ENCODE measurements around the gene CHMP2A.

GRCh38 chr19:58584498-58585441 is 29.9 kb upstream of the CHMP2A start:
- no peak for TF ChIP-seq CTCF (IDR thresholded peaks at IDR 0.05)
- TF ChIP-seq POLR2A (IDR thresholded peaks at IDR 0.05), result no peak
